ENCODE measurements around the gene PPP2R5E. TPM values are rescaled to one million over a fixed set of nuclear protein-coding genes. Genes with fewer than 3 reads are reported as not detected.

Gene PPP2R5E
- total and polyA plus RNA-seq, 11 donors, result 6.2 to 44.2 (median 31.3) TPM

DNA sequence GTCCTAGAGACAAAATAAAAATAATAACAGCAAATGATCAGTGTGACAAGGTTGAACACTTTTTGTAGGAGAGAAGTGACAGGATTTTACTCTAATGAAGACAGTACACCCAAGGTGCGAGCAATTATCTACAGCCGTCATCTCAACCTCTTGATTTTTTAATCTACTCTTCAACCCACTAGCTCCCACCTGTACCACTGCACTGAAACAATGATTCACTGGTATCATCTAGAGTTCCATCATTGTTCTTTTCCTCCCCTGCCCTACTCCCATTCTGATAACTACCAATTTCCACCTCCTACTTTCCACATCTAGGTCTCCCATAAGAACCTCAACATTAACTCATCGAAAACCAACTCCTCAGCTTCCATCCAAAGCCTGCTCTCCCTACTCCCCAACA lies 99.8 kb downstream of the PPP2R5E start:
- intact Hi-C loops (cut with DNase I), result no loop called here
- 97 to 99% (median 98%) methylated on average over 3 of the region's 3 CpGs for WGBS, 4 donors
- no peaks in the 10 kb centered on the region for H3K36me3 ChIP-seq
- no peak for DNase-seq
- H3K9me3 ChIP-seq, result no peaks in the 10 kb centered on the region
- no peak for TF ChIP-seq POLR2A (IDR thresholded peaks at IDR 0.05)
- TF ChIP-seq, protein P1, sequence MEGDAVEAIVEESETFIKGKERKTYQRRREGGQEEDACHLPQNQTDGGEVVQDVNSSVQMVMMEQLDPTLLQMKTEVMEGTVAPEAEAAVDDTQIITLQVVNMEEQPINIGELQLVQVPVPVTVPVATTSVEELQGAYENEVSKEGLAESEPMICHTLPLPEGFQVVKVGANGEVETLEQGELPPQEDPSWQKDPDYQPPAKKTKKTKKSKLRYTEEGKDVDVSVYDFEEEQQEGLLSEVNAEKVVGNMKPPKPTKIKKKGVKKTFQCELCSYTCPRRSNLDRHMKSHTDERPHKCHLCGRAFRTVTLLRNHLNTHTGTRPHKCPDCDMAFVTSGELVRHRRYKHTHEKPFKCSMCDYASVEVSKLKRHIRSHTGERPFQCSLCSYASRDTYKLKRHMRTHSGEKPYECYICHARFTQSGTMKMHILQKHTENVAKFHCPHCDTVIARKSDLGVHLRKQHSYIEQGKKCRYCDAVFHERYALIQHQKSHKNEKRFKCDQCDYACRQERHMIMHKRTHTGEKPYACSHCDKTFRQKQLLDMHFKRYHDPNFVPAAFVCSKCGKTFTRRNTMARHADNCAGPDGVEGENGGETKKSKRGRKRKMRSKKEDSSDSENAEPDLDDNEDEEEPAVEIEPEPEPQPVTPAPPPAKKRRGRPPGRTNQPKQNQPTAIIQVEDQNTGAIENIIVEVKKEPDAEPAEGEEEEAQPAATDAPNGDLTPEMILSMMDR (IDR thresholded peaks at IDR 0.05), result no peak
- no peak overlapping the region for H3K4me3 ChIP-seq
- no peak for ATAC-seq
- no peak overlapping the region for H3K27ac ChIP-seq
- H3K27me3 ChIP-seq, result no peaks in the 10 kb centered on the region
- H3K4me1 ChIP-seq, result peaks cover 2 to 32% (median 13%) of the 10 kb centered on the region in 12 donors

DNA sequence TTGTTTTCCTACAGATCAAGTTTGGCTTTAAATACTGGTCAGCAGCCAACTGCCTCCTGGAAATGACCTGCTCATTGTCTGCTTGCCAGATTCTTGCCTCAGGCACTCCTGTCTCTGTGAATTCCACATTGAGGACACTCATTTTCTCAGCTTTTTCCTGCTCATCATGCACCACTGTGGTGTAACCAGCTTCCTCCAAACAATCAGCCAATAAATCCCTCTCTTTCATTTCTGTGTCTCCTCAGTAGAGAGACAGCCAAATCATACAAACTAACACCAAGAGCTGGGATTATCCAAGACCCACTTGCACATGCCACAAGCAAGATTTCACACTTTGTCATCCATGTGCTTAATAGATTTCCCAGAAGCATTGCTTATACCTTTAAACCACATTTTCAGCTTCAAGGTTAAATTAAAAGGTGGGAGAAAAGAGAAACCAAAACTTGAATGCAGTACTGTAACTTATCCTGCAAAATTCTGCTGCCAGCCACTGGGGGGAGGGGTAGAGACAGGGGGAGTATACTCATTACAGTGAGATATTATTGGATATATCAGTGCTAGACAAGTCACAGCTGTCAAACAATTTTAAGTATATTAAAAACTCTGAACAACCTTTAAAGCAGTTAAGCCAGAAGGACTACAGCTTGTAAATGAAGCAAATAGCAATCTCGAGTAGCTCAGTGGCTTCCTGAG lies 105.0 kb downstream of the PPP2R5E start:
- H3K27me3 ChIP-seq, result no peaks in the 10 kb centered on the region
- ATAC-seq, result peak; percentile 2 to 71 (median 64)
- WGBS, 4 donors, result 12 to 21% (median 17%) methylated on average over 1 of the region's 1 CpG

DNA sequence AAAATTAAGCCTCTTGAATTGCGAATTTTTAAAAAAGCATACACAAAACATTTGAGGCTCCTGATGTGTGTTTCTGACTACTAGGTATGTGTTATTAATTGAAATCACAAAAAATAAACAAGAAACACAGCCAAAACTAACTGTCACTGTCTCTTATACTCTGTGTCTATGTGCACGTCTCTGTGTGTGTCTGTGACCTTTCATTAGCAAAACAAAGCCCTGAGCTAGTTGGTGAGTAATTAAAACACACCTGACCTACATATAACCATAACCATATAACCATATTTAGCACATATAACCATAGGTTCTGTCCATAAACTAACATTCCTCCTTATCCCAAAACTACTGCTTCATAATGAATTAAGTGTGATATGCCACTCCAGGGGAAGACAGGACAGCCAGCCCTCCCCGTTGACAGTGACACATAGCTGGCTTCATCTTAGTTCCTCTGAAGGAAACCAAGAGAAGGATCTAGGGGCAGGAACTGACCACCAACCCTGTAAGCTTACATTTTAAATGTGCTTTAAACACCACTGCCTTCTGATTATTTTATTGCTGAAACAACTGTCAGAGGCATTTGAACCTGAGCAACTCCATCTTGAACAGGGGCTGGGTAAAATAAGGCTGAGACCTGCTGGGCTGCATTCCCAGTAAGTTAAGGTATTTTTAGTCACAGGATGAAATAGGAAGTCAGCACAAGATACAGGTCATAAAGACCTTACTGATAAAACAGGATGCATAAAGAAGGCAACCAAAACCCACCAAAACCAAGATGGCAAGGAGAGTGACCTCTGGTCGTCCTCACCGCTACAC lies 106.7 kb downstream of the PPP2R5E start:
- peak in 1 of 4 donors; percentile 12 for ATAC-seq

More for the DNA sequence above, 105.0 kb downstream of the PPP2R5E start:
- H3K4me1 ChIP-seq, result peaks cover 13 to 68% (median 44%) of the 10 kb centered on the region in 12 donors
- TF ChIP-seq POLR2A (IDR thresholded peaks at IDR 0.05), result no peak
- TF ChIP-seq, protein P1 (IDR thresholded peaks at IDR 0.05), result peak in 7 of 12 donors; percentile 11 to 40 (median 22)
- DNase-seq, result peak in 4 of 5 donors; percentile 40 to 57 (median 54)
- peak overlapping the region in 11 of 12 donors; percentile 44 to 76 (median 61) for H3K27ac ChIP-seq
- no peaks in the 10 kb centered on the region for H3K9me3 ChIP-seq
- H3K36me3 ChIP-seq, result no peaks in the 10 kb centered on the region
- peak overlapping the region in 8 of 12 donors; percentile 19 to 41 (median 30) for H3K4me3 ChIP-seq
- intact Hi-C loops (cut with DNase I), result loop anchor here in 2 of 10 donors (5.0 kb wide), 1 partner anchor 104 kb away; the partner anchor contains the start of gene PPP2R5E (in 2 of the 2)

More for the DNA sequence above, 106.7 kb downstream of the PPP2R5E start:
- H3K4me3 ChIP-seq, result no peak overlapping the region
- no peaks in the 10 kb centered on the region for H3K9me3 ChIP-seq
- no peaks in the 10 kb centered on the region for H3K27me3 ChIP-seq
- H3K4me1 ChIP-seq, result peaks cover 13 to 68% (median 49%) of the 10 kb centered on the region in 12 donors
- no peak for DNase-seq
- no peaks in the 10 kb centered on the region for H3K36me3 ChIP-seq
- WGBS, 4 donors, result 64 to 71% (median 65%) methylated on average over 5 of the region's 5 CpGs
- intact Hi-C loops (cut with DNase I), result loop anchor here in 2 of 10 donors (5.0 kb wide), 1 partner anchor 106 kb away; the partner anchor contains the start of gene PPP2R5E (in 2 of the 2)
- peak overlapping the region; percentile 25 to 76 (median 60) for H3K27ac ChIP-seq
- TF ChIP-seq, protein P1 (IDR thresholded peaks at IDR 0.05), result no peak
- TF ChIP-seq POLR2A (IDR thresholded peaks at IDR 0.05), result no peak
